ENCODE measurements around the gene GPRASP3.
"Not testable (repeated sequence)": the region's sequence is repeated elsewhere in the genome, so short reads cannot be mapped to it uniquely, and the experiment has no call there.

The GPRASP3 gene

DNA sequence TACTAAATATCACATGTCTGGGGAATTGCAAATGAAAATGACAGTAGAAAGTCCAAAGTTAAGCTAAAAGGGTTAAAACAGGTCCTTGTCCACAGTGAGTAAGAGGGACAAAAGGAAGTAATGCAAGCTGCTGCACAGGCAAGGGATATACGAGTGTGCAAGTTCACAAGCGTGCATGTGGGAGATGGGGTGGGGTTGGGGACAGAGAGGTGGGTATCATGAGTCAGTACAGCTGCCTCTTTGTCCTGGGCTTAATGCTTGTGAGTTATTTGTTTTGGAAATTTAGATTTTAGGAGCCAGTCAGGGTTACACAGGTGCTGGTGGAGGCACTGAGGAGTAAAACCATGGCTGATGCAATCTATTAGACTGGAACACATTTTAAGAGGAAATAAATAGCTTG lies 11.6 kb upstream of the GPRASP3 start:
- no peak overlapping the region for H3K27ac ChIP-seq
- TF ChIP-seq, protein P1, sequence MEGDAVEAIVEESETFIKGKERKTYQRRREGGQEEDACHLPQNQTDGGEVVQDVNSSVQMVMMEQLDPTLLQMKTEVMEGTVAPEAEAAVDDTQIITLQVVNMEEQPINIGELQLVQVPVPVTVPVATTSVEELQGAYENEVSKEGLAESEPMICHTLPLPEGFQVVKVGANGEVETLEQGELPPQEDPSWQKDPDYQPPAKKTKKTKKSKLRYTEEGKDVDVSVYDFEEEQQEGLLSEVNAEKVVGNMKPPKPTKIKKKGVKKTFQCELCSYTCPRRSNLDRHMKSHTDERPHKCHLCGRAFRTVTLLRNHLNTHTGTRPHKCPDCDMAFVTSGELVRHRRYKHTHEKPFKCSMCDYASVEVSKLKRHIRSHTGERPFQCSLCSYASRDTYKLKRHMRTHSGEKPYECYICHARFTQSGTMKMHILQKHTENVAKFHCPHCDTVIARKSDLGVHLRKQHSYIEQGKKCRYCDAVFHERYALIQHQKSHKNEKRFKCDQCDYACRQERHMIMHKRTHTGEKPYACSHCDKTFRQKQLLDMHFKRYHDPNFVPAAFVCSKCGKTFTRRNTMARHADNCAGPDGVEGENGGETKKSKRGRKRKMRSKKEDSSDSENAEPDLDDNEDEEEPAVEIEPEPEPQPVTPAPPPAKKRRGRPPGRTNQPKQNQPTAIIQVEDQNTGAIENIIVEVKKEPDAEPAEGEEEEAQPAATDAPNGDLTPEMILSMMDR (IDR thresholded peaks at IDR 0.05) = no peak
- no peak for DNase-seq (ENCODE audit: low spot score)
- no peak overlapping the region for H3K4me3 ChIP-seq

DNA sequence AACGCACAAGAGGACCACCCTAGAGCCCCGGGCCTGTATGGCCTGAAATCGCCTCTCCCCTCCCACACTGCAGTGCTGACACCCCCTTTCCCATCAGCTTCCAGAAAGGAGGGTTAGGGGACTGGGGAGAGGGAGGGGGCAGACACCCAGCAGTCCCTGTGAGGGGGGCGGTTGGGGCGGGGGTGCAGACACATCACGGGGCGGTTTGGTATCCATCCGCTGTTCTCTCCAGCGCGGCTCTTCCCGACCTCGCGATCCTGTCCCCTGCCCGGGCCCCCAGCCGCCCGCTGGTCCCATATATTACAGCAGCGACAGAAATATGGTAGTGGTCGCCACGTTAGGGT lies 8.7 kb upstream of the GPRASP3 start:
- no peak for DNase-seq (ENCODE audit: low spot score)
- no peak overlapping the region for H3K27ac ChIP-seq

DNA sequence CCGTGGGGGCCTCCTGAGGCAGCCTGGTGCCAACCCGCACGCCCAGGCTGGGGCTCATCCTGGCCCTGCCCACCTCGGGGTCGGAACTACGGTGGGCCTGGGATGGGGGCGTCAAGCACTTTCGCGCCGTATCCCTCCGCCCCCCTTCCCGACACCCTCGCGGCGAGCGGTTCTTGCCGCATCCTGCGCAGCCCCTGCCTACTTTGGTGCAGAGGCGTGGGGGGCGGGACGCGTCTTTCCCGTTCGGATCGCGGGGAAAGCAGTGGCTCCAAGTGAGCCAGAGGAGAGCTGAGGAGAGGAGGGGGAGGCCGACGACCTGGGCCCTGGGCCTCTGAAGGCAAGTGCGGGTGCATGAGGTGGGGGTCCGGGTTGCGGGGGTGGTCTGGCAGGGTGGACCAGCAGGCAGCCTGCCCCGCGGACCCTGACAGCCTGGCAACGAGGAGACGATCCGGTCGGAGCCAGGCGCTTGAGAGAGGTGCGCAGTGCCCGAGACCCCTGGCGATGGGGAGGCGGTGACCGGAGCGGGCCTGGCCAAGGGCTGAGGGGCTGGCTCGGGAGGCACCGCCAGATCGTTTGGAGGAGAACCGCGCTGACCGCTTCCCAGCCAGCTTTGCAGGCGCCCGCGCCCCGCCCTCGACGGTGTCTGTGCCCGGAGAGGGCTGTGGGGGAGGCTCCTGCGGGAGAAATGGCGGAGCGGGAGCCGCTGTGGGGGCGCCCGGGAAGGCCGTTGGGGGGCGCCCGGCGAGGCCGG lies 8.2 kb upstream of the GPRASP3 start, which contains the start of gene GPRASP2:
Gene GPRASP2, plus strand, starts transcription at position 233 of the 751 bp plus-strand sequence. CDS start 2,422 bp downstream, outside the sequence.
- H3K4me3 ChIP-seq = peak within 1 kb of the TSS; percentile 70
- DNase-seq (ENCODE audit: low spot score) = no peak
- TF ChIP-seq, protein P1 (IDR thresholded peaks at IDR 0.05) = no peak
- H3K27ac ChIP-seq = peak within 1 kb of the TSS; percentile 82 to 90

More for the DNA sequence above, 8.7 kb upstream of the GPRASP3 start:
- H3K4me3 ChIP-seq = peak overlapping the region; percentile 70
- TF ChIP-seq, protein P1 (IDR thresholded peaks at IDR 0.05) = no peak

DNA sequence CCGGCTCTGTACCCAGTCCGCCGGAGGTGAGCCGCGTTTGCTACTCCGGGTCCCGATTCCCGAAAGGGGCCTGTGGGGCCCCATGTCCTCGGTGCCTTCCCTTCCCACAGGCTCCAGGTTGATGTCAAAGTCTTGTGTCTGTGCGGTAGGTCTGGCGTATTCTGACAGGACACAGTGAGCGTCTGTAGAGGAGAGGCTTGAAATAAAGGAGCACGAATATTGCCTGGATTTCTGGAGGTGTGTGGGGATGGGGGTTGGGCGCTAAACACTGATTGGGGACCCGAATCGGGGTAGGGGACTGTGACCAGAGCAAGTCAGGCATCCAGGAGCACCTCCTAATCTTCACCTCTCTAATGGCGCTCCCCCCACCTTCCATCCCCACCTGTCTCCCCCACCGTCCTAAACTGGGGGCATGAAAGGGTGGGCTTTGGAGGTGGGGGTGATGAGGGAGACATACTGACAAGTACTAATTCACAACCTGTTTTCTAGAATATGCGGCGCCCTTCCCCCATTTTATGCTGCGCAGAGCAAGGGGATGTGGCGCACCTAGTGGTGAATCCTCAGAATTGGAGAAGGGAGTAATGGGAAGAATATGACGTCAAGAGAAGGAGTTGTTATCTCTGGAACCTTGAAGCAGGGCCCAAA lies 7.4 kb upstream of the GPRASP3 start:
- TF ChIP-seq, protein P1 (IDR thresholded peaks at IDR 0.05) = peak; percentile 39
- H3K27ac ChIP-seq = peak overlapping the region; percentile 82 to 90

DNA sequence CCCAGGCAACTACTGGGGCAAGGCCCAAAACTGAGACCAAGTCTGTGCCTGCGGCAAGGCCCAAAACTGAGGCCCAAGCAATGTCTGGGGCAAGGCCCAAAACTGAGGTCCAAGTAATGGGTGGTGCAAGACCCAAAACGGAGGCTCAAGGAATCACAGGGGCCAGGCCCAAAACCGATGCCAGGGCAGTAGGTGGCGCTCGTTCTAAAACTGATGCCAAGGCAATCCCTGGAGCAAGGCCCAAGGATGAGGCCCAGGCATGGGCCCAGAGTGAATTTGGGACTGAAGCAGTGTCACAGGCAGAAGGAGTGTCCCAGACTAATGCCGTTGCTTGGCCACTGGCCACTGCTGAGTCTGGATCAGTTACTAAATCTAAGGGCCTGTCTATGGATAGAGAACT lies 5.5 kb upstream of the GPRASP3 start:
- TF ChIP-seq, protein P1 (IDR thresholded peaks at IDR 0.05) = no peak
- Histone ChIP-seq H3K4me3 (no peak overlapping the region), H3K27ac (no peak overlapping the region)
- no peak for DNase-seq (ENCODE audit: low spot score)

More for the DNA sequence above, 7.4 kb upstream of the GPRASP3 start:
- no peak for DNase-seq (ENCODE audit: low spot score)
- H3K4me3 ChIP-seq = peak overlapping the region; percentile 70

DNA sequence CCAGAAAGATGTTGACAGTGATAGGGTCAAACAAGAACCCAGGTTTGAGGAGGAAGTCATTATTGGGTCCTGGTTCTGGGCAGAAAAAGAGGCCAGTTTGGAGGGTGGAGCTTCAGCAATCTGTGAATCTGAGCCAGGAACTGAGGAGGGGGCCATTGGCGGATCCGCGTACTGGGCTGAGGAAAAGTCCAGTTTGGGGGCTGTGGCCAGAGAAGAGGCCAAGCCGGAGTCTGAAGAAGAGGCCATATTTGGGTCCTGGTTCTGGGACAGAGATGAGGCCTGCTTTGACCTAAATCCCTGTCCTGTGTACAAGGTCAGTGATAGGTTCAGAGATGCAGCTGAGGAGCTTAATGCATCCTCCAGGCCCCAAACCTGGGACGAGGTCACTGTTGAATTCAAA lies 4.6 kb upstream of the GPRASP3 start:
- Histone ChIP-seq H3K27ac (no peak overlapping the region), H3K4me3 (no peak overlapping the region)
- TF ChIP-seq, protein P1 (IDR thresholded peaks at IDR 0.05) = no peak
- DNase-seq (ENCODE audit: low spot score) = no peak

DNA sequence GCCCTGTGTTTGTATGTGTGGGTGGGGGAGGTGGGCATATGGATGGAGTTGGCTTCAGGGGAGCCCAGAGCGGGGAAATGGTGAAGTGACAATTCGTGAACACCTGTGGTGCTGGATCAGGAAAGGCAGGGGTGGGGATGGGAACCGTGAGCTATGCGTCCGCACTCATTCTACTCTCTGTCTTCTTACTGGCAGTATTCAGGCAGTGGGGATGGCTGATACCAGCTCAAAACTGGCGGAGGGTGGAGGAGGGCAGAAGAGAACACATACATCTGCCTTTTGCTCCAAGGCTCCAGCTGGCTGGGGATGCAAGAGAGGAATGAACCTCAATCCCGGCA lies 595 bp downstream of the GPRASP3 start:
- H3K4me3 ChIP-seq = peak overlapping the region; percentile 67
- H3K27ac ChIP-seq; DNase-seq (ENCODE audit: low spot score): not testable (repeated sequence)

Data from coronary artery (tissue), 2 donors.